ENCODE results near the gene DDX51.

- TF ChIP-seq POLR2A (IDR thresholded peaks at IDR 0.05): no peak
- TF ChIP-seq CTCF (IDR thresholded peaks at IDR 0.05): no peak
These were observed 49.7 kb downstream of the DDX51 start for GRCh38 chr12:132094269-132094891.
